GM21825 (cell line): ENCODE measurements around the gene CLTB.

Source experiments
- ATAC-seq: cut with Tn5 transposase; IDR thresholded peaks from one replicate; pipeline ENCODE4 v1.9.1; 2021; ENCODE audit warnings: mild to moderate bottlenecking, moderate library complexity; ENCODE audit not compliant: unreplicated experiment

The CLTB gene

GRCh38 chr5:176355400-176356178, 60.8 kb downstream of the CLTB start:
- ATAC-seq, result no peak

- no peak for ATAC-seq
Observed at GRCh38 chr5:176353533-176353932, 62.8 kb downstream of the CLTB start.

- ATAC-seq, result no peak
Observed at GRCh38 chr5:176352116-176352878, 64.0 kb downstream of the CLTB start.

- no peak for ATAC-seq
Observed at GRCh38 chr5:176350416-176350815, 65.9 kb downstream of the CLTB start.

- ATAC-seq, result no peak
Observed at GRCh38 chr5:176342766-176343458, 73.4 kb downstream of the CLTB start.
